Renal pelvis (tissue), 4 donors: ENCODE data around the gene TTLL8. TPM values are rescaled to one million over a fixed set of nuclear protein-coding genes. Genes with fewer than 3 reads are reported as not detected.

Experiments
- DNase-seq: peaks from one replicate; pipeline ENCODE4 v3.0.0-alpha.2; 2013
- polyA plus RNA-seq, 3 donors: library from polyadenylated mRNA; unstranded; fragments of 120-200 nt; gene quantifications; one replicate each; pipeline ENCODE4 v1.2.1, GENCODE V29; 2013; ENCODE audit not compliant: insufficient read length in 3 of 3

The TTLL8 gene
- polyA plus RNA-seq, 3 donors: not detected

GRCh38 chr22:50044485-50045118 lies 13.5 kb downstream of the TTLL8 start:
- no peak for DNase-seq

- DNase-seq: no peak
Measured at GRCh38 chr22:50041361-50042065, 16.6 kb downstream of the TTLL8 start.

DNA sequence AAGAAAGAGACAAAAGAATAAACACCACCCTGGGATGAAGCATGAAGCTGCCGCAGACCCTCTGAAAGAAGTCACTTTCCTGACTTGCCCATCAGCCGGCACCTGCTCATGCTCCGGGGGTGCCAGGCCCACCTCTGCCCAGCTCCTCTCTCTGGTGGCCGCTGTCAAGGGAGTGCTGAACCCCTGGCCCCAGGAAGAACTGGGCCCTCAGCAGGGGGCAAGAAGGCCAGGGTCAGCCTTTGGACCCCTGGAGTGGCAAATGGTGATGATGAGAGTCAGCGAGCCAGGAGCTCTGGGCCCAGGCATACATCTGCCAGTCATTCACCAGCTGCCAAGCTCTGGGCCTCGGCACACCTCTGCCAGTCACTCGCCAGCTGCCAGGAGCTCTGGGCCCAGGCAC lies 17.4 kb downstream of the TTLL8 start:
- DNase-seq: no peak

GRCh38 chr22:50039669-50040443 lies 18.2 kb downstream of the TTLL8 start:
- DNase-seq: no peak

GRCh38 chr22:50035976-50036724 lies 21.9 kb downstream of the TTLL8 start:
- DNase-seq: no peak

GRCh38 chr22:50035131-50035881 lies 22.8 kb downstream of the TTLL8 start:
- no peak for DNase-seq

GRCh38 chr22:50034126-50035081 lies 23.7 kb downstream of the TTLL8 start:
- DNase-seq: no peak

- no peak for DNase-seq
Measured at GRCh38 chr22:50032941-50033601, 25.0 kb downstream of the TTLL8 start.

DNA sequence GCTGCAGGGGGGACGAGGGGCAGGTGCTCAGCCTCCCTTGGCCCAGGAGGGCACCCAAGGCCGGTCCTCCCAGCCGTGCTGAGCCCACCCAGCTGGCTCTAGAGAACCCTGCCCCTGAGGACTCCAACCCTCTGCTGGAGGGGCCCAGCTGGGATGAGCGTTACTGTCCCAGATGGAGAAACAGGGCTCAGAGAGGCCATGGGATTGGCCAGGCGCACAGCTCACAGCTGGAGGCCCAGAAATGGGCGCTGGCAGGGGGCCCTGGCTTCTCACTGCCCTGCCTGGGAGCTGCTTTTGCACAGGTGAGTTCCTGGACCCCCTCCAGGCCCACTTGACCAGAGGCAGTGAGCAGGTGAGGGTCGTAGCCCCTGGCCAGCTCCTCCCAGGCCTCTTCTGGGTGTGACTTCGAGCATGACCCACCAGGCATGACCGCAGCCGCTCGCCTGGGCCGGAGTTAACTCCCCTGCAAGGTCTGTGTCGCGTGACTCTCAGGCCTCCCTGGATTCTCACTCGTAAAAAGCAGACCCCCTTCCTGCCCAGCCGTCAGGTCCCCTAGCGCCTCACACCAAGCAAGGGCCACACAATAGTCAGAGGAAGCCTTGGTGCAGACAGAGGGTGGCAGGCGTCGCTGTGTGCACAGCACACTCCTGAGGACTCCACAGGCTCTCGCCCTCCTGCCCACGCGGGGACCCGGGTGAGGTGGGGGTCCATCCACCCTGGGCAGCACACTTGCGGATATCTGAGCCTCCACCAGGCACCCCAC lies 25.8 kb downstream of the TTLL8 start:
- DNase-seq: no peak

GRCh38 chr22:50031189-50032091 lies 26.7 kb downstream of the TTLL8 start:
- no peak for DNase-seq

DNA sequence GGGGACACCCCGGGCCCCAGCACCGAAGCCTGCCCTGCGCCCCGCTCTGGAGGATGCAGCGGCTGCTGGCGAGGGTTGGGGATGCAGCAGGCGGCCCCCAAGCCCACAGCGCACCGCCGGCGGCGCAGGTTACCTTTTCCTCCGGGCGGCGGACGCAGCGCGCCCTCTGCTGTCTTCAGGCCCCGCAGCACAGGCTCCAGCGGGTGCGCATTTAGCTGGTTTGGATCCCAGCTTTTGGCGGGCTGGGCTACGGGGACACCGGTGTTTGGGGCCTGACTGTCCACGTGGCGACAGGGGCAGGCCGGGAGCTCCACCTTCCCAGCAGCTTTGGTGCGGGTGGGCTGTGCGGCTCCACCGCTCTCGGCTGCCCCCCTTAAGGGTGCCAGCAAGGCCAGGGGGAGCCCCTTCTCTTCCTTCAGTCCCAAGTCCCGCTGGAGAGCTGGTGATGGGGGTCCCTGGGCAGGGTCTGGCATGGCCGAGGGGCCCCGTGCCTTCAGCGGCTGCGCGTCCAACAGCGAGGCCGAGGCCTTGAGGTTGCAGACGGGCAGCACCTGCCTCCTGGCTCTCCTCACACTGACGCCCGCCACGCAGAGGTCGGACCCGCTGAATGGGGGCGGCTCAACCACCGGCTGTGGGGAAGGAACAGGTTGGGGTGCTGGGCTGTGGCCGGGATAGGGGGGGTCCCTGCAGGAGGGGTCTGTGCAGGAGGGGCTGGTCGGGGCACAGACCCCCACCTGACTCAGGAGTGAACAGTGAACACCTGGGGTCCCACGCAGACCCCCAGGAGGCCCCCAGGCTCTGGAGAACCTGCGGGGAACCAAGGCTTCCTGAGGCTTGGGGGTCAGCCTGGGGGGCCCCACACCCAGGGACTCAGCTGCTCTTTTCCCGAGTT lies 27.6 kb downstream of the TTLL8 start:
- DNase-seq: peak; percentile 42

DNA sequence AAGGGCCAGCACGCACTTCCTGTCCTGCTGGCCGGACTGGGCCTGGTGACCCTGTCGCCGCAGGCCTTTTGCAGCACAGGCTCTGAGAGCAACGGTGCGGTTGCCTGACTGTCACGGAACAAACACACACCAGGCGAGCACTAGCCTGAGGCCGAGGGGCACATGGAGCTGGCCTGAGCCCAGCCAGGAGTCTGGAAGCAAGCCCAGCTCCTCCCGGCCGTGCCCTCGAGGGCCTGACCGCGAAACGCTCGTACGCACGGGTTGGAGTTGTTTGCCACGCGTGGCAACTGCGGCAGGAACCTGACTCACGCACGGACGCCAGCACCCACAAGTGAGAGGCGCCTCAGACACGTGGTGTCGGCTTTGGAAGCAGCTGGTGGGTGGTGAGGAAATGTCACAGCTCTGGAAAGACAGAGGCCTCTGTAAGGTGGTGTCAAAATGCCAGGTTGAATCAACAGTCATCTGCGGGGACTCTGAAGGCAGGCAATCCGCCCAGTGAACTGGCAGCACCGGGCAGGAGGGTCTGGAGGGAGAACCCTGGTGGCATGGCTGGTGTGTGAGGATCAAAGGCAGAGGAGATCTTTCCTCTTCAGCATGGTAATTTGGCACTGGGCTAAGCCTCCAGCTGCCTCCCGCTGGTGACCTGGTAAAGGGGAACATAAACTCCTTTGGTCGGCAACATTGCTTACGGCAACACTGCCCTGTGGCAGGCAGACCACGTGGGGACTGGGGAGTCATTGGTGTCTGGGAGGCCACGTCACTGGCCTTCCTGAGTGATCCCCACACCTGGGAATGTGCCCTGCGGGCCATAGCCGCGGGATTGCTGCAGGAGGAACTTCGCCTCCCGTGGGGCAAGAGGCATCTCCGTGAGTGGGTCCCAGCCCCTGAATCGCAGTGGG lies 30.2 kb downstream of the TTLL8 start:
- DNase-seq: no peak

- no peak for DNase-seq
Measured at GRCh38 chr22:50025993-50026392, 32.1 kb downstream of the TTLL8 start.

- DNase-seq: no peak
Measured at GRCh38 chr22:50022171-50022819, 35.8 kb downstream of the TTLL8 start.

- DNase-seq: no peak
Measured at GRCh38 chr22:50020606-50021005, 37.5 kb downstream of the TTLL8 start.
